ENCODE results near the gene EVI5L.

- no peak for TF ChIP-seq POLR2A (IDR thresholded peaks at IDR 0.05)
- no peak for TF ChIP-seq CTCF (IDR thresholded peaks at IDR 0.05)
Measured at GRCh38 chr19:7899751-7900378, 69.8 kb downstream of the EVI5L start.

Data from prostate gland (tissue), 2 donors.